ENCODE data around the gene ARHGEF16.

DNA sequence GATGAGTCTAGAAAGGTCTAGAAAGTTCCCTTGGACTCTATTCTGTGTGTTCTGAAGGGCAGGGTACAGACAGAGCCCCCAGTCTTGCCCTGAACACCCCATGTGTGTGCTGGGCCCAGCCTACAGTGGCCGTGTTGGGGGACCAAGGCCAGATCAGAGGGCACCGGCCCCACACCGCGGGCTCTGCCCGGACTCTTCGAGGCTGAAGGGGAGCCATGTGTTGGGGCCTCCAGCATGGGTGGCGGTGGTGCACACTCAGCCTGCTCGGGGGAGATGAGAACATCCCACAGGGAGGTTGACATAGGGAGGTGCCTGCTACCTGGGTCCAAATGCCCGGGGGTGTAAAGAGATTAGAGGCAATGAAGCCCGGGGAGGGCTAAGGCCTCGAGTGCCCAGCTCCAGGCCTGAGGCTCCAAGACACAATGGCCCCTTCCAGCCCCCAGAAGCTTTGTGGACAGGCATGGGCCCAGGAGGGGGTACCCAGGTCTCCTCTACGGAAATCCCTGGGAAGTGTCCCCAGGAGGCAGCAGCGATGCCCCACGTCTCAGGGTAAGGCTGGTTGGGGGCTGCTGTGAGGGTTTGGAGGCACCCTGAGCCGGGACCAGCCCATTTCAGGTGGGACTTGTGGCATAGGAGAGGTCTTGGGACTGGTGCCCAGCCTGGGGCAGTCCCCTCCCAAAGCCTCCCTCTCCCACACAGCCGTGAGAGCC, 12.1 kb downstream of the ARHGEF16 start:
- no peak for TF ChIP-seq POLR2A (IDR thresholded peaks at IDR 0.05)
- TF ChIP-seq, protein P1, sequence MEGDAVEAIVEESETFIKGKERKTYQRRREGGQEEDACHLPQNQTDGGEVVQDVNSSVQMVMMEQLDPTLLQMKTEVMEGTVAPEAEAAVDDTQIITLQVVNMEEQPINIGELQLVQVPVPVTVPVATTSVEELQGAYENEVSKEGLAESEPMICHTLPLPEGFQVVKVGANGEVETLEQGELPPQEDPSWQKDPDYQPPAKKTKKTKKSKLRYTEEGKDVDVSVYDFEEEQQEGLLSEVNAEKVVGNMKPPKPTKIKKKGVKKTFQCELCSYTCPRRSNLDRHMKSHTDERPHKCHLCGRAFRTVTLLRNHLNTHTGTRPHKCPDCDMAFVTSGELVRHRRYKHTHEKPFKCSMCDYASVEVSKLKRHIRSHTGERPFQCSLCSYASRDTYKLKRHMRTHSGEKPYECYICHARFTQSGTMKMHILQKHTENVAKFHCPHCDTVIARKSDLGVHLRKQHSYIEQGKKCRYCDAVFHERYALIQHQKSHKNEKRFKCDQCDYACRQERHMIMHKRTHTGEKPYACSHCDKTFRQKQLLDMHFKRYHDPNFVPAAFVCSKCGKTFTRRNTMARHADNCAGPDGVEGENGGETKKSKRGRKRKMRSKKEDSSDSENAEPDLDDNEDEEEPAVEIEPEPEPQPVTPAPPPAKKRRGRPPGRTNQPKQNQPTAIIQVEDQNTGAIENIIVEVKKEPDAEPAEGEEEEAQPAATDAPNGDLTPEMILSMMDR (IDR thresholded peaks at IDR 0.05): no peak
